Activated CD4-positive, CD25-positive, alpha-beta regulatory T cell treated with anti-CD3 and anti-CD28 coated beads, Interleukin-2, amount 50 U/mL, for 72 hours (primary cell): ENCODE results near the gene ANKRD40CL.

ENCODE experiments used
- DNase-seq: peaks from one replicate; pipeline ENCODE4 v3.0.0; 2021

The ANKRD40CL gene

GRCh38 chr17:50785946-50786570 is 18.7 kb upstream of the ANKRD40CL start:
- DNase-seq = no peak

- DNase-seq = no peak
Measured at GRCh38 chr17:50785126-50785525, 17.8 kb upstream of the ANKRD40CL start.

GRCh38 chr17:50783905-50784304 is 16.6 kb upstream of the ANKRD40CL start:
- DNase-seq = no peak

- peak; percentile 85 for DNase-seq
Measured at GRCh38 chr17:50783193-50783660, 15.9 kb upstream of the ANKRD40CL start.

- no peak for DNase-seq
Measured at GRCh38 chr17:50781167-50781566, 13.8 kb upstream of the ANKRD40CL start.

- DNase-seq = no peak
Measured at GRCh38 chr17:50779747-50780353, 12.5 kb upstream of the ANKRD40CL start.

- no peak for DNase-seq
Measured at GRCh38 chr17:50778988-50779387, 11.7 kb upstream of the ANKRD40CL start.

GRCh38 chr17:50778471-50778870 is 11.2 kb upstream of the ANKRD40CL start:
- no peak for DNase-seq

- no peak for DNase-seq
Measured at GRCh38 chr17:50775926-50776325, 8.6 kb upstream of the ANKRD40CL start.

GRCh38 chr17:50774225-50774803 is 7.0 kb upstream of the ANKRD40CL start:
- DNase-seq = no peak

GRCh38 chr17:50771991-50772785 is 4.9 kb upstream of the ANKRD40CL start:
- DNase-seq = no peak

GRCh38 chr17:50770346-50770745 is 3.0 kb upstream of the ANKRD40CL start:
- DNase-seq = no peak

GRCh38 chr17:50769884-50770283 is 2.6 kb upstream of the ANKRD40CL start:
- no peak for DNase-seq

- DNase-seq = no peak
Measured at GRCh38 chr17:50768346-50768761, 1.0 kb upstream of the ANKRD40CL start.

- no peak for DNase-seq
Measured at GRCh38 chr17:50767030-50767429, 288 bp downstream of the ANKRD40CL start.

GRCh38 chr17:50766222-50767023 is 895 bp downstream of the ANKRD40CL start:
- DNase-seq = no peak

- DNase-seq = no peak
Measured at GRCh38 chr17:50765454-50766221, 1.7 kb downstream of the ANKRD40CL start.

- no peak for DNase-seq
Measured at GRCh38 chr17:50764734-50765149, 2.6 kb downstream of the ANKRD40CL start.

- no peak for DNase-seq
Measured at GRCh38 chr17:50763716-50764475, 3.4 kb downstream of the ANKRD40CL start.

GRCh38 chr17:50762177-50762576 is 5.1 kb downstream of the ANKRD40CL start:
- no peak for DNase-seq

- no peak for DNase-seq
Measured at GRCh38 chr17:50758989-50759544, 8.3 kb downstream of the ANKRD40CL start.
